D341Med (cell line): Measurements from ENCODE around the gene HOXC11.

ENCODE experiments used
- DNase-seq: peaks from one replicate; pipeline ENCODE4 v3.0.0; 2012; ENCODE audit warnings: low spot score

HOXC11 gene

DNA sequence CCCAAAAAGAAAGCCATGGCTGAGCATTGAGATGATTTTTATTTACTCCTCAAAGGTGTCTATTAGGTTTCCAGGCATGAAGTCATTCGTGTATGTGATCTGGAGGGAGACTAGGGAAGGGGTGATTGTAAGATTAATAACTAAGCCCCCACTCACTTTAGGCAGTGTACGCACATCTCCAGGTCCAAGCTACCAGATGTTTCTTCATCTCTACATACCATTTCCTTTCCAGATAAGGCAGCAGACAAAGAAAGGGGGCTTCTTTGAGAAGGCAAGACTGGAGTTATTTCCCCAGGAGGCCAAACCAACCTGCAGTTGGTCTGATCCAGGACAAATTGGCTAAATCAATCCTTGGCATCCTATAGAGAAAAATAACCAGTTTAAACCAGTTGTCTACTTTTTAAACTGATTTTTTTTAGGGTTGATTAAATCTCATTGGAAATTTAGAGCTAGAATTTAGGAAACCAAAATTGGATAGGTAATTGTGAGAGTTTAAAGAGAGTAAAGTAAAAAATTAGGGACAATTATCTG is 30.4 kb upstream of the HOXC11 start:
- no peak for DNase-seq

DNA sequence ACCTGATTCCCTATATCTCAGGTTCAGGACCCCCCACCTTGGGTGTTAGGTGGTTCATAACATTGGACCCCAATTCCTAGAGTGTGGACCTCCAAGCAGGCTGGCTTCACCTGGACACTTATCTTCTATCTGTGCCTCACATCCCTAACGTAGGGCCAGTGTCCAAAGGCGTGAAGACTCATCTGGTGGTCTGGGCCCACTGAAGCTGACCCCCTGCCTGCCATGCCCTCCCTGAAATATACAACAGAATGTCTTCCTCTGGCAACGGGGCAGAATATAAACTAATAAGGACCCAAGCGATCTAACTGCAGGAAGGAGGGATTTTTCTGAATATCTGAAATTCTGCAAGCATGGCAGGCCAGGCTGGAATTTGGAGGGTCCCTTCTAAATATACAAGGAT is 28.7 kb upstream of the HOXC11 start:
- DNase-seq = no peak

DNA sequence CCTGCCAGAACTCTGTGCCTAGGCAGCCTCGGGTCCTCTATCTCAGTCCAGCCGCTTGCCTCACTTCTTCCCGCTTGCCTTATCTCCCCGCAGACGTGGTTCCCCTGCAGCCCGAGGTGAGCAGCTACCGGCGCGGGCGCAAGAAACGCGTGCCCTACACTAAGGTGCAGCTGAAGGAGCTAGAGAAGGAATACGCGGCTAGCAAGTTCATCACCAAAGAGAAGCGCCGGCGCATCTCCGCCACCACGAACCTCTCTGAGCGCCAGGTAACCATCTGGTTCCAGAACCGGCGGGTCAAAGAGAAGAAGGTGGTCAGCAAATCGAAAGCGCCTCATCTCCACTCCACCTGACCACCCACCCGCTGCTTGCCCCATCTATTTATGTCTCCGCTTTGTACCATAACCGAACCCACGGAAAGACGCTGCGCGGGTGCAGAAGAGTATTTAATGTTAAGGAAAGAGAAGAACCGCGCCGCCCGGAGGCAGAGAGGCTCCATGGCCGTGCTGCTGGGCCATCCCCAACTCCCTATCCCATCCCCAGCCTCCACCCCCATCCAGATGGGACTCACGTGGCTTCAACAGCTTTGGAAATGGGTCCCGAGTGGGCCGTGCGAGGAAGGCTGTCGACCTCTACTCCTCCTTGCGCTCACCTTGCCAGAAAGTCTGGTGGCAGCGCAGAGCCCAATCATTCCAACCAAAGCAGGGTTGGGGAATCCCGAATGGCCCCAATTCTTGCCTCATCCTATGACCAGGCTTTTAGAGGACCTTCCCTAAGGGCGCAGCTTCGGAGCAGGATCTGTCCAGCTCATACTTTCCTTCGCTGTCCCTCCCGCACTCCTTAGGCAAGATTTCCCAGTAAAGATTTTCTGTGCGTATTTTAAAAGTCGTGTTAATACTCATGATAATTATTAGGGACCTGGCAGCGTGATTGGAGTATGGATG is 27.7 kb upstream of the HOXC11 start:
- no peak for DNase-seq

DNA sequence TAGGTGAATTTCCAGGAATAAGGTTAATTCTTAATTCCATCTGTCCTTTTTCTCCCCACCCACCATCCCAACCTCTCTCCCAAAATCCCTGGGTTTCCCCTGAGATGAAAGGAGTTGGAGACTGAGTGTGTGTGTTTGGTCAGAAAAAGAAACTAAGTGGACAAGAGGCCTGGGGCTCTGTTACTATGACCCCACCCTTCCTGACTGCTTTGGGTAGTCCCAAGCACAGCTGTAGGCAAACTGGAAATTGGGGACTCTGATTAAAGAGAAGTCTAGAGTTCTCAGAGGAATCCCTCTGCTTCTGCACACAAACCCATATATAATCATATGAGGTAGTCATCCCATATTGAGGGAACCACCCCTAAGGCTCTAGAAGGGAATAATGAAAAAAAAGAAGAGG is 25.2 kb upstream of the HOXC11 start:
- DNase-seq = no peak

DNA sequence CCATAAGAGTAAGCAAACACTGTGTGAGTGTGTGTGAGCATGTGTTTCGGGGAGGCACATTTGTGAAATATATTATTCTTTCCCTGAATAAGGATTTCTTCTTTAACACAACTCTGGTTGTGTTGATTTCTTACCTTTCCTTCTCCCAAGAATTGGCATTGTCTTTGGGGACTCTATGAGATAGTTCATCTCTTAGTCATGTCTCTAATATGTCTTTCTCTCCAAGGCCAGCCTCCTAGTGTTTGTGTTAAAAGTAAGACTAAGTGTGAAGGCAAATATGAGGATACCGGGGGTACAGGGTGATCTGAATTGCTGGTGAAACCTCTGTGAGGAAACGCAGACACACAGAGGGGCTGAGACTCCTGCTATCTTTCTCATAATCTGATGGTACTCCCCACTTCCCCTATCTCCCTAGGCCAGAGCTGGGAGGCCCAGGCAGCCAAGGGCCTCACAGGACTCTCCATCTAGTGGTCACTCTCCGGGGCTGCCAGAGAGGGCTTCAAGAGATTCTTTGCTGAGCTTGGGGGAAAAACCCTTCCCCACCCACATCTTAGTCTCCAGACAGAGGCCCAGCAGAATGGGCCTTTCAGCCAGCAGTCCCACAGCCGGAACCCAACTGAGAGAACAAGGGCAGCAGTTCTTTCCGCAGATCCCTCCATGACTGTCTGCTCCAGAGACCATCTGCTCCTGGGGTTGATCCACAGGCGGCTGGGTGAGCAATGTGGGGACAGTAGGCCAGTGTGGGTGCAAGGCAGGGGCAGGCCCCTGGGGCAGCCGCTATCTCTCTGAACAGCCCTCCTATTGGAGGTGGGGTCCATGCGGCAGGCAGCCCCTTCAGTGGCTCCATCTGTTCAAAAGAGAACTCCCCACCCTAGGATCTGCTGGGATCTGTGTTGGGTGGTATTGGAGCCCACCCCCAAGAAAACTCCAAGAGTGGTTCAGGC is 24.0 kb upstream of the HOXC11 start:
- no peak for DNase-seq

DNA sequence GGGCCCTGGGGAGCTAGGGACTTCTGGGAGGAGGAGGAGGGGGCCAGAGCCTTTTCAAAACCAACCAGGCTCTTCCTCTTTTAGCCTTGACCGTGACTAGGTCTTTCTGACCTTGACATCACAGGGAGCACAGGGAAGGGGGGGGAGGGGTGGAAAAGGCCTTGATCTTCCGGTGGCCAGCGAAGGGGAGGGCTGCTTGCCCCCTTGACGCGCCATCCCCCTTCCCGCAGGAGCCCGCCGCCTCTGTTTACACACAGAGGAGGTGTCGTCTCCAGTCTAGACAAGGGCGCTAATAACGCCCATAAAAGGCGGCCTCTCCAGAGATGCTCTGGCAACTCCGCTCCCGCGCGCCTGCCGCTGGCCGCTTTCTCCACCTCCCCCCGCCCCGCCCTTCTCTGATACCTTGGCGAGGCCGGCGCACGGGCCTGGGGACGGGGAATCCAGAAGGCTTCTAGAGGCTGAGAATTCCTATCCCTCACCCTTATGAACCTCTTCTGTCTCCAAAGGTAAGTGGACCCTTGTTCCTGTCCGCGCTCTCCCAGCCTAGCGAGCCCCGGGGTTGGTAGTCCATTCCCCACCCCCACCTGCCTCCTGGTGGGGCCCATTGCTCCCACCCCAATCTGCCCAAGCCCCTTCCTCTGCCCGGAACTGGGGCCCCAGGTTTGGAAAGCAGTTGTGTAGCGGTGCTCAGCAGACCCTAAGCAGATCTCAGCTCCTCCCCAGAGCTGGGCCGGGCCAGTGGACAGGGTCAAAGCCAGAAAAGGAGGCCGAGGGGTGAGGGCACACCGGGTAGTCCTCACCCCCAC is 23.1 kb upstream of the HOXC11 start:
- DNase-seq = no peak

DNA sequence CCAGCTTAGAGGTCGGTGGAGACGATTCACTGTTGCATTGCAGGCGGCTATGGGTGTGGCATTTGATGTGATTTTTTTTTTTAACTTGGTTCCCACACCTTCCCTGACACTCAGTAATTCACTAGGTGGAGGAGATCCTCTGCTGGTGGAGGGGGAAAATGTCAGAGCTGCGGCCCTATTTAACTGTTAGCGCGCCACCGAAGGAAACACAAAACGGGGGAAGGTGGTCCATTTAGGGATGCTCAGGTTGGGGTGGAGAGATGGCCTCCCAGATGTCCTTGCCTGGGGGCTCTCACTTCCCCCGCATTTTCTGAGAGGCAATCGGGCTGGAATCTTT is 22.5 kb upstream of the HOXC11 start:
- DNase-seq = no peak

DNA sequence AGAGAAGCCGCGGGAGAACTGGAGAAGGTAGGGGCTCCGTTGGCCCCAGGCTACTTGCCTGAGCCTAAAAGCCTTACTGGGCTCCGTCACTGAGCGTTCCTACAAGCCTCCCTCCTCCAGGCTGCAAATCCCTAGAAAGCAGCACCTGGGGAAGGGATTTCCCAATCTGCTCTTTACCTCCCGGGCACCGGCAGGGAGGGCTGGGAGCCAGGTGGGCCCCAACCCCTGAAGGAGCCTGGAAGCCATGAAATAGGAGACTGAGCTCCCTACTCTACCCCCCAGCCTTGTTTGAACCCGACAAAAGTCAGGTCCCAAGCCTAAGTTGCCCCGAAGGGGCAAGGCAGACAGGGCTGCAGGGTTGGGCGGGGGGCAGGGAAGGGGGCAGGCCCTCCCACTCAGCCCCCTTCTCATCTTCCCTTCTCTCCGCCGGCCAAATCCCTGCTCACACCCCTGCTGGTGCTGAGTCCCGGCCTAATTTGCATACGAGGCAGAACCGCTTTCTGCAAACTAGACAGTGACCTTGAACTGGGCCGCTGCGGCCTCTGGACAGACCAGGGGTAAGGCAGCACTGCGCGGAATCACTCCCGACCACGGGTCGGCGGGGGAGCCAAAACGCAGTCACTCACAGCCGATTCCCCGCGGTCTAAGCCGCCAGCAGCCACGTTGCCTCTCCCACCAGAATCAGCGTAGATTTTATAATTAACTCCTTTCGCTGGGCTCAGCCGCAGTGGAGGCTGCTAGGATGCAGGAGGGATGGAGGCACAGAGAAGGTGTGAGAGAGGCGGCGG is 21.9 kb upstream of the HOXC11 start:
- no peak for DNase-seq

DNA sequence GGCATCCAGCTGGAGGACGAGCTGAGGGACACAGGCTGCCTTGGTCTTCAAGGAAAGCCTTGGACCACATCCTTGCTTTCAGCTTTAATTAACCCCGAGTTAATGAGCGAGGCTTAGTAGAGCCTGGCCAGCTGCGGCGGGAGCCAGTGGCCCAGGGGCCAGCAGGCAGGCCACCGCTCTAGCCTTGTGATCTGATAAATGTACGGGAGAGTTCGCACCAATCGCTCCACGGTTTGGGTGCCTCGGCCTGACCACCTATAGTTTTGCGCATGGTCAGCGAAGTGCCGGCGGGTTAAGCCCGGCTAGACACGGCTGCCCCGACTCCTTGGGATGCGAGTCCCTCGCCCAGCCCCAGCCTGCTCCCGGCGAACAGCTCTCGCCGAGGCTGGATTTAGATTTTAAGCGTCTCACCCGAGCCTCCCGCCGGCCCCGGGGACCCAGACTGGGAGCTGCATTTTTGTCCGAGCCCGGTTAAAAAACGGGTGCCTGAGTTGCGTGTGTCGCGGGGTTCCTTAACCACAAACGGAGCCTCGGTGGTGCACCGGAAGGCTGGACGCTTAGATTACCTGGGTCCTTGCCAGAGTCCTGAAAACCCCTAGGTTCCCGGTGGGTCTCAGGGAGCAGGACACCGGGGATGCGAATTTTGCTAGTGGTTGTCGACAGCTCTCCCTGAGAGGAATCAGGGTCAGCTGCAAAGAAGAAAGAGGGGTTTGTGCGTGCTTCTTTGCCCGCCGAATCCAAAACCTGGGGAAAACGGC is 21.2 kb upstream of the HOXC11 start:
- peak; percentile 25 for DNase-seq

DNA sequence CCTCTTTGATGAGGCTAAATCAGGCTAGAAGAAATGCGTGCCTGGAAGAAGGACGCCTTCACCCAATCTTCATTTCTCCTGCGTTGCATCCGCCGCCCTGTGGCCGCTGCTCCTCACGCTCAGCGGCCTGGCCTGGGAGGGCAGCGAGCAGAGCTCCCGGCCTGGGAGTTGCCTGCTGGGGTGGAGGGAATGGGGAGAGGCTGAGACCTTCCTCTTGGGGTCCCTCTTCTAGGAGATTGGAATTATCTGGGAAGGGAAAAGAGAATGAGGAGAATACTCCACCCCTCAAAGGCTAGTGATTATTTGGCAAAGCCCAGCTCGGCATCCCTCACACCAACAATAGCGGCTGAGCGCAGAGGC is 20.6 kb upstream of the HOXC11 start:
- DNase-seq = peak; percentile 52

DNA sequence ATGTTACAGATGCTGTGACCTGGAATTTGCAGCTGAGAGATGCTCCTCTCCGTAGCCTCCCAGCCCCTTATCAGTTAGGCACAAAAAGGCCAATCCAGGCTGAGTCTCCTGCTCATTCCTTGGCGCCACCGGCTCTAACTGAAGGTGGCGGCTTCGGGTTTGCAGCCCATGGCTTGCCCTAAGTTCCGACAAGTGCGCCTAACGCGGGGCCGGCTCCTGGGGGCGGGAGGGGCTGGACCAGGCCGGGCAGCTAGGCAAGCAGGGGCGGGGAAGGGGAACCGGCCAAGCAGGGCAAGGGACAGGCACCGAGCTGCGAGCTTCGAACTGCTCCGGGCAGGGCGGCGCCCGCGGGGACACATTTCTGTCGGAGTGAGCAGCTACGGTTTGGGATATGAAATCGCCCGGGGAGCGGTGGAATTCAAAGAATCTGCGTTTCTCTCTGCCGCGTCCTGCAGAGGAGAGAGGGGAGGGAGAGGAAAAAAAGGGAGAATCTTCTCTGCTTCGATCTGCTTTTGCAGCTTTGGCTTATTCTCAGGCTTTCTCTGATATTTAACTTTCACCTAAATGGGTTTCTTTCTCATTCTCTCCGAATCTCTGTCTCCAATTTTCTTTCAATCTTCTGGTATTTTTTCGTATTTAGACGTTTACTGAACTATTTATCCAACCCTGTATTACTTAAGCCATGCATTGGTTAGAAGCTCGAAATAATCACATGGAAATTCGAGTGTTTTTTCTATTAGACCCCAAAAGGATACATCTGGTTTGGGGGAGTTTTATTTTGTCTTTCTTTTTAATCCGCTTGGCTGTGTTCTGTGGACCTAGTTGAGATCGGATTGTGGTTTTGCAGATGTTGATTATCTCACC is 19.8 kb upstream of the HOXC11 start:
- no peak for DNase-seq

DNA sequence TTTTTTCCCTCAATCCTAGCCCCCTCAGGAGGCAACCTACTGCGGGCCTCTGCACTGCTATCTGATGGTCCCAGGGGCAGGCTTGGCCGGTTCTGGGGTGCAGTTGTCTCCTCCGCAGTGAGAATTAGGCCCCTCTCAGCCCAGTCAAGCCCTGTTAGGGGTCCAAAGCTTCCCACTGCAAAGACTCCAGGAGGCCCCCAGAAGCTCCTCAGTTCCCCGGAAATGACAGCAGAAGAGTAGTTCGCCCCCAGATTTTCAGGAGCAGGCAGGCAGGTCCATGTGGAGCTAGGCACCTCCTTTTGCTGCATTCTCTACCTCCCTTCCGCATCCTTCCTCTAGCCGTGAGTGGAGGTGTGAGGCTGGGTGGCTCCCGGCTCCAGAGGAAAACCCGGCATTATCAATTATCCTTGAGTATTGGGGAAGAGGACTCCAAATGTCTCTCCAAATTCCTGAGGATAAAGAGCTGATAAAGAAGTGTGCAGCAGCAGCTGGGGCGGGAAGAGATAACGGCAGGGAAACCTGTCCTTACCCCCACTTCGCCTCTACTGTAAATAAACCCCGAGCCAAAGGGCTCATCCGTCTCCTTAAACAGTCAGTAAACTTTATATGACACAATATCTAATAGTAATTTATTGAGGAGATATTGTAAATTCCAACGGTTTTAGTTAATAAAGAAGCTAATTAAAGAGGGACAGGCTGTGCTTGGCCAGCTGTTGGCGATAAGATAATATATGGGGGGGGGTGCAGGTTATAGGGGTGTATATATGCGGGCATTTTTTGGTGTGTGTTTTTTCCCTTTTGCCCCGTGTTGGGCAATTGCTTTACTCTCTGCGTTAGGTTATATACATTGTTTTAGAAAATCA is 18.9 kb upstream of the HOXC11 start:
- DNase-seq = no peak

DNA sequence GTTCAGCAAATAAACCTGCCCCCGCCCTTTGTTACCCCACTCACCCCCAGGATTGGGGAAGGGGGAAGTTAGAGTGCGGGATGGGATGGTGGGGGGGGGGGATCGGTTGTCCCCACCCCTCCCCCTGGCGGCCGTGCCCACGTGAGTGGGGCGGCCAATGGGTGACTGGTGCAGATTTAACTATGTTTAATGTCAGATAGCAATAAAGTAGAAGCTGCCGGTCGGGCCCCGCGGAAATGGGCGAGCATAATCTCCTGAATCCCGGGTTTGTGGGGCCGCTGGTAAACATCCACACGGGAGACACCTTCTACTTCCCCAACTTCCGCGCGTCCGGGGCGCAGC is 18.3 kb upstream of the HOXC11 start, which contains the start of gene HOXC12:
HOXC12 (plus strand) TSS at position 210 of the 342 bp plus-strand sequence; CDS start at position 237, 27 bp downstream.
- DNase-seq = no peak

DNA sequence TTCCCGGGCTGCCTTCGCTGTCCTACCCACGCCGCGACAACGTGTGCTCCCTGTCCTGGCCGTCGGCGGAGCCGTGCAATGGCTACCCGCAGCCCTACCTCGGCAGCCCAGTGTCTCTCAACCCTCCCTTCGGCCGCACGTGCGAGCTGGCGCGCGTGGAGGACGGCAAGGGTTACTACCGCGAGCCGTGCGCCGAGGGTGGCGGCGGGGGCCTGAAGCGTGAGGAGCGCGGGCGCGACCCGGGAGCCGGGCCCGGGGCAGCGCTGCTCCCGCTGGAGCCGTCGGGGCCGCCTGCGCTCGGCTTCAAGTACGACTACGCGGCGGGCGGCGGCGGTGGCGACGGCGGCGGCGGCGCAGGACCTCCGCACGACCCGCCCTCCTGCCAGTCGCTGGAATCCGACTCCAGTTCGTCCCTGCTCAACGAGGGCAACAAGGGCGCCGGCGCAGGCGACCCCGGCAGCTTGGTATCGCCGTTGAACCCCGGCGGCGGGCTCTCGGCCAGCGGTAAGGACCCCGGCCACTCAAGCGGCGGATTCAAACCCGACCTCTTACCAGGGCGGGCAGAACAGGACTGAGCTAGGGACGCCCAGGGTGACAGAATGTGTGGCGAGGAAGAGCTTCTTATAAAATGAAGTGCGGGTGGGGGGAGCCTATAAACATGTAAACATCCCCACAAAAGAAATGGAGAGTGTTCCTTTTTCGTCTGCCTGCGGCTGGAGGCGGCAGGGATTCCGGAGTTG is 17.7 kb upstream of the HOXC11 start:
- DNase-seq = peak; percentile 60

DNA sequence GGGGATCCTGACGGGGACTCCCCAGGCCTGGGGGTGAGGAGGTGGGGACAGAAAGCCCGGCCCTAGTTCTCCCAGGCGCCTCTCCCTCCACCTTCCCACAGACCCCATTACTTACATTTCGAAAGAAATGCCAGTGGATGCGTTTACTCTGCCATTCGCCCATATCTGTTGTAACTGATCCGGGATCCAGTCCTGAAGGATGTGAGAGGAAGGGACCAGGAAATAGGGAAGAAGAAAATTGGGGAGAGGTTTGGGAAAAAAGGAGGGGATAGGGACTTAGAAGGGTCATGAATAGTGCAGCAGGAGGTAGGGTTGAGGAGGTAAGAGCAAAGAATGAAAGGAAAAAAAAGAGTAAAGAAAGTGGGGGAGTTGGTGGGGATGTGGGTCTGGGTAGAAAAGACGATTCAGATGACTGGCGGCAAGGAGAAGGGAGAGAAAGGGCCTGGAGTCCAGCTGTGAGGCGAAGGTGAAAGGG is 17.1 kb upstream of the HOXC11 start:
- no peak for DNase-seq

DNA sequence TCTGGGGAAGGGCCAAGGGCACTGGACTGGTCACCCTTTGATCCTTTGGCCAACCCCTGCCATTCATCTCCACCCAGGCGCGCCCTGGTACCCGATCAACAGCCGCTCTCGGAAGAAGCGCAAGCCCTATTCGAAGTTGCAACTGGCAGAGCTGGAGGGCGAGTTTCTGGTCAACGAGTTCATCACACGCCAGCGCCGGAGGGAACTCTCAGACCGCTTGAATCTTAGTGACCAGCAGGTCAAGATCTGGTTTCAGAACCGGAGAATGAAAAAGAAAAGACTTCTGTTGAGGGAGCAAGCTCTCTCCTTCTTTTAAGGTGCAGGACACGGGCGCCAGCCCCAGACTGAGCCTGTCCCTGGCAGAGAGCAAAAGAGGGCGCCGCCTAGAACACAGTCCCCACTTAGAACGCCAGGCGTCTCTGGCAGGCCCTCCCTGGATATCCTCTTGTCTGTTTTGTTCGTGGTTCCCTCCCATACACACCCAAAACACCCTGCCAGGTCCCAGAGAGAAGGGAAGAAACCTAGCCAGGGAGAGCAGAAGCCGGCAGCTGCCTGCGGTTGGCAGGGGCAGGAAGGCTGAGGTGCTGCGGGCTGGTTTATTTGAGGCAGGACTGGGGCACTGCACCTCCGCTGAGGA is 16.6 kb upstream of the HOXC11 start:
- DNase-seq = no peak

DNA sequence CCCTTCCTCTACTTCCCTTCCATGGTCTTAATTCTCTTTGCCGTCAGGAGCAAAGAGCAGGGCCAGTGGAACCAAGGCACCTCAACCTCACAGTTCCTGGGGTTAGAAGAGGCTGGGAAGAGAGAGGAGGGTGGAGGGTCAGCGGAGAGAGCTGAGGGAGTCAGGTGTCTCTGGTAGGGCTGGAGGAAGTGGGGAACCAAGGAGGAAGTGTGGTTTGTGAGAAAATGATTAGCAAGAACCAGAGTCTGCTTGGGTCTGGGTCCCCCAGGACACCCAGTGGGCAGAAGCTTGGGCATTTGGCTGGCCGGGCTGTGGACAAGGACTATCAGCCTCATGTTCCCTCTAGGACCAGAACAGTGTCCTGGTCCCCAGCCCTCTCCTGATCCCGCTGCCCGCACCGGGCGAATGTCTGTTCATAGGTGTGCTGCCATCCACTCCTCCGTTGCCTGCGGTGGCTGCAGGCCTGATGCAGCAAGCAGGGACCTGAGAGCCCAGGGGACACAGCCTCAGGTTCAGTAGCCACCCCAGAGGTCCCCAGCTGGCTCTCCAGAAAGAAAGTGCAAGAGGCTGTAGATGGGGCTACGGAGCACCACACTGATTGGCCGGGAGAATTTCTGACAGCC is 15.9 kb upstream of the HOXC11 start:
- no peak for DNase-seq
